HG02763 (cell line): ENCODE results near the gene TCEAL3.
A peak's percentile ranks its signal among the peaks of the same experiment; 100 is the strongest.
"Not testable (repeated sequence)": the region's sequence is repeated elsewhere in the genome, so short reads cannot be mapped to it uniquely, and the experiment has no call there.

Experiments used
- ATAC-seq: cut with Tn5 transposase; IDR thresholded peaks from one replicate; pipeline ENCODE4 v1.9.1; 2021; ENCODE audit warnings: mild to moderate bottlenecking, moderate library complexity; ENCODE audit not compliant: unreplicated experiment

The TCEAL3 gene, protein sequence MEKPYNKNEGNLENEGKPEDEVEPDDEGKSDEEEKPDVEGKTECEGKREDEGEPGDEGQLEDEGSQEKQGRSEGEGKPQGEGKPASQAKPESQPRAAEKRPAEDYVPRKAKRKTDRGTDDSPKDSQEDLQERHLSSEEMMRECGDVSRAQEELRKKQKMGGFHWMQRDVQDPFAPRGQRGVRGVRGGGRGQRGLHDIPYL

DNA sequence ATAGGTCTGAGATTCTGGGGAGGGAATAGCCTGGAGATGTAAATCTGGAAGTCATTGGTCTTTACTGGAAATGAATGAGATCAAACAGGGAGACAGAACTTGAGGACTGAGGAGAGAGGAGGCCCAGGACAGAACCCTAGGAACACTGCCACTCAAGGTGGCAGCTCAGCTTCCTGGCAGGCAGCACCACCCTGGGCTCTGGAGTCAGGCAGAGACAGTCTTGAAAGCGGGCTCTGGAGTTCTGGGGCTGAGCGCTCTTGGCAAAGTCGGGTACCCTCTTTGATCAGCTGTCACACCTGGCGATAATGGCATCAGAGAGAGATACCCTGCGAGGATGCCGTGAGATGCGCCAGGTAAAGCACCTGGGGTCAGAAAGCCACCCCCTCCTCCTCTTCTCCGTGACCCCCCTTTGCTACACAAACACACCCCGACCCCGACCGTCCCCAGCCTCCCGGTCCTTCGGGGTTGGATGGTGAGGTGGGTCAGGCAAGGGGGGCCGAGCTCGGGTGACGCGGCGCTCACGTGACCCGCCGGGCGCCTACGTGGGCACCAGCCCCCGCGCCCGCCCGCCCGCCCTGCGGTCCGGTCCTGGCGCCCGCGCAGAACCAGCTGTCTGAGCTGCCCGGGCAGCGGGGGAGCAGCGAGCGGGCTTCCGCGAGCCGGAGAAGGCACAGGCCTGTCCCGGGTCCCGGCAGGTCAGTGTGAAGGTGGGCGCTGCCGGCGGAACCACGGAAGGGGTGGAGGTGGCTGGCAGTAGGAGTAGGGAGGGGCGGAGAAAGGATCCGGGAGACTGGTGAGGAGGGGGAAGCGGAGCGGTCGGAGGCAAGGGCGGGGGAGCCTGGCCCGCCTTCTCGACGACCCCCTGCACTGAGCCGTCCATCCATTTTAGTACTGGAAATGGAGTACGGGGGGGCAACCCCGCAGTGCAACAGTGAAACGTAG is at the start of gene TCEAL3:
Gene TCEAL3 (plus strand): TSS at position 600 of the 942 bp plus-strand sequence. CDS start 1,102 bp downstream, outside the sequence.
- peak; percentile 84 for ATAC-seq

DNA sequence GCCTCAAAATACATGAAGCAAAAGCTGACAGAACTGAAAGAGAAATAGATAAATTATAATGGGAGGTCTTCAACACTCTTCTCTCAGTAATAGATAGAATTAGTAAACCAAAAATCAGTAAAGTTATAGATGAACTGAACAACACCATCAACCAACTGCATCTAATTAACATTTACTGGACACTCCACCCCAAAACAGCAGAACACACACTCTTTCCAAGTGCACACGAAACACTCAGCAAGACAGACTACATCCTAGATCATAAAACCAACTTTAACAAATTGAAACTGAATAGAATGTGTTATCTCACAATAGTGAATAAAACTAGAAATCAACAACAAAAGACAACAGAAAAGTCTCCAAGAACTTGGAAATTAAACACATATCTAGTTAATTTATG is 47.5 kb upstream of the TCEAL3 start:
- no peak for ATAC-seq

DNA sequence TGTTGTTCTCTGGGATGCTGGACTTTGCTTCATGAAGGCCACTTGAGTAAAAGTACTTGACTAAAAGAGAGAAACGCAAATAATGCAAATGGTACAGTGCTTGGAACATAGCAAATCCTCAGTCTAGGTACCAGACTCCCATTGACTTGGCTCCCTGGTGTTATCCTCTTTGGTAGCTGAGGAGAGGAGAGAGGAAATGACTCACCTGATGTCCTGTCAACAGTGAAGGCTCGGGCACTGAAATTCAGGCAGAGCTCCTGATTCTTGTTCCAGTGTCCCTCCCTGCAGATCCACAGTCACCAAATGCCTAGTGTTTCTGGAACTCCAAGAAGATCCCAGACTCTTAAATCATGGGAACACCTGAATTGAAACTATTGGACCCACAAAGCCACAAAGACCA is 45.0 kb upstream of the TCEAL3 start:
- ATAC-seq = no peak

DNA sequence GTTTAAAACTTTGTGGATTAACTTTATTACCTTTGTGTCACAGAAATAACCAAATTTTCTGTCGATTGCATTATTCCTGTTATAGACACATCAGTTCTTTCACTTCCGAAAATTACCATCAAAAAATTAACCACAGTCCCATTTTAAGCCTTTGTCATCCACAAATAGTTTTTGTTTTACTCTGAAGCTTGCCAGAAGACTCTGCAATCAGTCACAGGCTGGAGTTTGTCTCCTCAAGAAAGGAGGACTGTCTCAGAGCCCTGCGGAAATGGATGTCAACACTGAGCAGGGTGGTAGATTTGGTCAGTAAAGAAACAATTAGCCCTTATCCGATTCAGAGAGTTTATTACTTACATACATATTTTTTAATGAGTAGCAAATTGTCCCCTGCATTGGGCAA is 42.6 kb upstream of the TCEAL3 start:
- peak; percentile 70 for ATAC-seq

DNA sequence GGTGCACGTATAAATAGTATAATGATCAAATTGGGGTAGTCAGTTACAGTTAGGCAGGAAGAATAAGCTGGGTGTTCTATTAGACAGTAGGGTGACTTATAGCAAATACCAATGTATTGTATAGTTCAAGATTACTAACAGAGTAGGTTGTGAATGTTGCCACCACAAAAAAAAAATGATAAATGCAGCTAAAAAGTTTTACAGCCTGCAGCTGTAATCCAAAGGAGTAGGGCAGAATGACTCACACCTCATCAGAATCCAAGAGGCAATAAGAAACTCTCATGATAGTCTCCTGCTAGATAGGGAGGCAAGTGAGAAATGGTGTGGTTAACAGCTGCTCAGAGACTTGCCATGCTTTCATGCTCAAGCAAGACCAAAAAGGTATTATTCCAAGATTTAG is 42.0 kb upstream of the TCEAL3 start:
- no peak for ATAC-seq

DNA sequence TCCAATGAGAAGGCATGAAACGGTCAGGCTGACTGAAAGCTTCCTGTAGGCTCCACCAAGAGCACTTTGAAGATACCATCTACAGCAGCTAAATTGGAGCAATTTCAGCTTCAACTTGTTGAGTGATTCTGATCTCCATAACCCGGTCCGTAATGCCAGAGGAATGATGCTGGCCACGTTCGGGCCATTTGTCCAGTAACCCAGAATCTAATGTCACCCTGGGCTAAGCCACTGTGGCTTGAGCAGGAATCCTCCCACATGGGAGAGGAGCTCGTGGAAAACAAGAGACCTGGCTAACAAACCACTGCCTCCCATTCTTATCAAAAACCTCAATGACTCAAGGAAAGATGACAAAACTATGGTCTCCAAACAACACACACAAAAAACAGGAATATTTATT is 36.6 kb upstream of the TCEAL3 start:
- ATAC-seq = no peak

DNA sequence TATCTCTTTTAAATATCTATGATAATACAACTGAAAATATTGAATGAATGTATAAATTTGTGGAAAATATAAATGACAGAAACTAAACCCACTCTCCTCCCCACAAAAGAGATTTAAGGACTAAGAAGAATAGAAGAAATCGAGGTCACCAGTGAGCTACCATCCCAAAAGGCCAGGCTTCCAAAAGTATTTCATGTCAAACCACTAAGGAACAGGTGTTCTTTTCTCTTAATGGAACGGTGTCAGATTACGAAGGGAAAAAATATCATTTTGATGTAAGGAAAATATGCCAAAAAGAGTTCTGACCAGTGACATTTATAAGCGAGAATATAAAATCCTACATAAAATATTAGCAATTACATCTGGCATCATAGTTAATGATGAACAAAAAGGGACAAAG is 36.0 kb upstream of the TCEAL3 start:
- ATAC-seq = no peak

DNA sequence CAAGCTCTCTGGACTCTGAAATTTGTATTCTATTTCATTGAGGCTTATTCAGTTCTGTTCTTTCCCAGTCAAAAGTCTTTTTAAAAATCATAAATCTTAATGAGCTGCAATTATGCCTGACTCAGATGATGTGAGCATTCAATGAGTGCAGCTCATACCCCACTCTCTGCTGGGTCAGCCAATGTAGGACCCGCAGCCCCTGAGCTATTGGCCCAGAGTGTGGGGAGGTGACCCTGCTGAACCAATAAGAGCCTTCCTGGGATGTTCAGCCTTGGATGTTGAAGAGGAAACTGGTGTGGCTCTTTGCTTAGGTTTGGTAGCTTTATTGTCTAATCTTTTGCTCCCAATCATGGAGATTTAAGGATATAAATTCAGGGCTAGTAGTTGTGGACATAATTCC is 34.6 kb upstream of the TCEAL3 start:
- ATAC-seq = no peak

DNA sequence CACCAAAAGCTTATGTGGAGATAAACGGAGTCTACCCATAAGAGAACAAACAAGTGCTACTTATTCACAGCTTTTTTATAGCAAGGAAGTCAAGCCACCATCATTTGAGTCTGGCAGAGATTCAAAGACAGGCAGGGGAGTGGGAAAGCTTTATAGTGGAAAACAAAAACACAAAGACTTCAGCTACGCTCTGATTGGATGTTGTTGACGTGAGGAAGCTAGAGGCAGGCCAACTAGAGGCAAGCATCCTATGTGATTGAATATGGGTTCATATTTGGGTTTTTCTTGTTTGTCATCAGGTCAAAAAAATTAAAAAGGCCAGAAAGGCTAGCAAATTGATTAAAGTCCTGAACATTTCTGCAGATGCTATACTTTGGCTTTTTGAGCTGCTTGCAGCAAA is 23.2 kb upstream of the TCEAL3 start:
- no peak for ATAC-seq

DNA sequence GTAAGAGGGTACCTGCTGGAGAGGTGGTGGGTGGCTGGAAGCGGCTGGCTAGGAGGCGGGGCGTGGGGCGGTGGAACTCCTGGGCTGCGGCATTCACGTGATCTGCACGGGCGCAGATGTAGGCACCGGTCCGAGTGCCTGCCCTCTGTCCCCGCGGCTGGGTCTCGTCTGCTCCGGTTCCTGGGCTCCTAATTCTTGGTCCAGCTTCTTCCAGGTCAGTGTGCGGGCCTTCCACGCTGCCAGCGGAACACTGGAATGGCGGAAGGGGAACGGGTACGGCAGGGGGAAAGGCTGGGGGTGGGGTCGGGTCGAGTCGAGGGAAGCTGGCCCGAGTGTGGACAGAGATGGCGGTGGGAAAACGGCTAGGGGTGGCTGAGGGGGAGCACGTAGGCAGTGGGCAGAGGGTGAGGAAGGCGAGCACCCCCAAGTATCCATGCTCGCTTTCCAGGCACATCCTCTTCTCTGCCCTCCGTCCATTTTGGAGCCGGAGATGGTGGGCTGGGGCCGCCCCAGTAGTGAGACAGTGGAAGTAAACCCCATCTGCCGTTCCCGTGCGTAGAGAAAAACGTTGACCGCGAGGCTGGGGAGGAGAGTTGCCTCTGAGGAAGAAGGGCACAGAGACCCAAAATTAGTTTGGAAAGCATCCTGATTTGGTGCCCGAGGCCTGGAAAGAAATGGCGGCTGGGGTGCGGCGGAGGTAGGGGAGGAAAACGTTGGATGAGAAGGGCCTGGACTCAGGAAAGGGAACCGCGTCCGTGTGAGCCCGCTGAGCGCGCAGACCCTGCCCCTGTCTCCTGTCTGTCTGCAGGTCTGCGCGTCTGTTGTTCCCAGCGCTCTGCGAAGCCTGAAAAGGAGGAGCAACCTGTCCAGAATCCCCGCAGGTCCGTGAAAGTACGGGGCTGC is 22.1 kb upstream of the TCEAL3 start, which contains the start of gene TCEAL4:
Gene TCEAL4 (plus strand): TSS at position 105 of the 903 bp plus-strand sequence. CDS start 1,161 bp downstream, outside the sequence.
- ATAC-seq = peak; percentile 91

DNA sequence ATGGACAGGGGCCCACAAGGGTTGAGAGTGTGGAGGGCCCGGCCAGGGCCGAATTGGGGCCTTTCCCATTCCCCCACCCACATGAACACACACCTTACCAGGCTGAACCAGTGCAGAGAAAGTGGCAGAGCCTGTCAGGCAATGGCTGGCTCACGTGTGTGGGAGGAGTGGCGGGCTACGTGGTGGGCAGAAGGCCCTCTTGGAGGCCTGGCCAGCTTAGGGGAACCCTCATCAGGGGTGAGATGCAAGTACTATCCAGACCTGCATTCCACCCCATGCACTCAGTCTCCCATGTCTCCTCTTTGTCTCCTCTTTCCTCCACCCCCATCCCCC is 21.5 kb upstream of the TCEAL3 start:
- ATAC-seq = peak; percentile 25

DNA sequence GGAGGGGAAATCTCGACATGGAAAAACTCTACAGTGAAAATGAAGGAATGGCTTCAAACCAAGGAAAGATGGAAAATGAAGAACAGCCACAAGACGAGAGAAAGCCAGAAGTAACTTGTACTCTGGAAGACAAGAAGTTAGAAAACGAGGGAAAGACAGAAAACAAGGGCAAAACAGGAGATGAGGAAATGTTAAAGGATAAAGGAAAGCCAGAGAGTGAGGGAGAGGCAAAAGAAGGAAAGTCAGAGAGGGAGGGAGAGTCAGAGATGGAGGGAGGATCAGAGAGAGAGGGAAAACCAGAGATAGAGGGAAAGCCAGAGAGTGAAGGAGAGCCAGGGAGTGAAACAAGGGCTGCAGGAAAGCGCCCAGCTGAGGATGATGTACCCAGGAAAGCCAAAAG is 21.1 kb upstream of the TCEAL3 start:
- ATAC-seq = no peak

DNA sequence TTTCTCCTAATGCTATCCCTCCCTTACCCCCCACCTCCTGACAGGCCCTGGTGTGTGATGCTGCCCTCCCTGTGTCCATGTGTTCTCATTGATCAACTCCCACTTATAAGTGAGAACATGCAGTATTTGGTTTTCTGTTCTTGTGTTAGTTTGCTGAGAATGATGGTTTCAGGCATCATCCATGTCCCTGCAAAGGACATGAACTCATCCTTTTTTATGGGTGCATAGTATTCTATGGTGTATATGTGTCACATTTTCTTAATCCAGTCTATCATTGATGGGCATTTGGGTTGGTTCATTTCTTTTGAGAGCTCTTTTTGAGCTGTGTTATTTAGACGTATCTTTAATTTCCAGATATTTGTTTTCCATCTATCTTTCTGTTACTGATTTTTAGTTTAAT is 15.5 kb upstream of the TCEAL3 start:
- not testable (repeated sequence) for ATAC-seq

DNA sequence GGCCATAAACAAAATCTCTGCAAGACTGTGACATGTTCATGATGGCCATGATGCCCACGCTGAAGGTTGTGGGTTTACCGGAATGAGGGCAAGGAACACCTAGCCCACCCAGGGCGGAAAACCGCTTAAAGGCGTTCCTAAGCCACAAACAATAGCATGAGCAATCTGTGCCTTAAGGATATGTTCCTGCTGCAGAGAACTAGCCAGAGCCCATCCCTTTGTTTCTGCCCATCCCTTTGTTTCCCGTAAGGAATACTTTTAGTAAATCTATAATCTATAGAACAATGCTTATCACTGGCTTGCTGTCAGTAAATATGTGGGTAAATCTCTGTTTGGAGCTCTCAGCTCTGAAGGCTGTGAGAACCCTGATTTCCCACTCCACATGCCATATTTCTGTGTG is 12.6 kb upstream of the TCEAL3 start:
- ATAC-seq = not testable (repeated sequence)

DNA sequence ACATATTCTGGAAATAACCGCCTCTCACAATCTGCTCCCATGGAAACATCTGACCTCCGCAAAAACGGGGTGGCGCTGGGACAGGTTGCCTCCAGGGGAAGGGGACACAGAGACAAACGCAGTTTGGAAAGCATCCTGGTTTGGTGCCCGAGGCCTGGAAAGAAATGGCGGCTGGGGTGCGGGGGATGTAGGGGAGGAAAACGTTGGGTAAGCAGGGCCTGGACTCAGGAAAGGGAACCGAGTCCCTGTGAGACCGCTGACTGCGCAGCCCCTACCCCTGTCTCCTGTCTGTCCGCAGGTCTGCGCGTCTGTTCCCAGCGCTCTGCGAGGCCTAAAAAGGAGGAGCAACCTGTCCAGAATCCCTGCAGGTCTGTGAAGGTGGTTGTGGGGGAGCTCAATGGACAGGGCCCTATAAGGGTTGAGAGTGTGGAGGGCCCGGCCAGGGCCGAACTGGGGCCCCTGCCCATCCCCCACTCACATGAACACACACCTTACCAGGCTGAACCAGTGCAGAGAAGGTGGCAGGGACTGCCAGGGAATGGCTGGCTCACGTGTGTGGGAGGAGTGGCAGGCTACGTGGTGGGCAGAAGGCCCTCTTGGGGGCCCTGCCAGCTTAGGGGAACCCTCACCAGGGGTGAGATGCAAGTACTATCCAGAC is 672 bp downstream of the TCEAL3 start:
- ATAC-seq = peak; percentile 27

DNA sequence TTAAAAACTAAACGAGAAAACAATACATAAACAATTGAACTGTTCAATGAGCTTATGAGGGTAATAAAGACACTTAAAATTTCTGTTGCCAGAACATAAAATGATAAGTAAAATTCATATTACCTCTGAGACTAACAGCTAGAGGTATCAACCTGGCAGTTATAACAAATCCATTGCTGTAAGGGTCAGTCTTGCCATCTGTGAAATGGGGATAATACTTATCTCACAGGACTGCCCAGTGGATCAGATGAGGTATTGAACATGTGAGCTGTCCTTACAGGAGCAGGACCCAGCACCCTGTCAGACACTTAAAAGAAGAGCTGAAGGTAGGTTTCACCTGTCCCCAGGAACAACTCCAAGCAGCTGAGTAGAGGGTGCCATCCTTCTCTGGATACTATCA is 2.5 kb downstream of the TCEAL3 start:
- ATAC-seq = no peak

DNA sequence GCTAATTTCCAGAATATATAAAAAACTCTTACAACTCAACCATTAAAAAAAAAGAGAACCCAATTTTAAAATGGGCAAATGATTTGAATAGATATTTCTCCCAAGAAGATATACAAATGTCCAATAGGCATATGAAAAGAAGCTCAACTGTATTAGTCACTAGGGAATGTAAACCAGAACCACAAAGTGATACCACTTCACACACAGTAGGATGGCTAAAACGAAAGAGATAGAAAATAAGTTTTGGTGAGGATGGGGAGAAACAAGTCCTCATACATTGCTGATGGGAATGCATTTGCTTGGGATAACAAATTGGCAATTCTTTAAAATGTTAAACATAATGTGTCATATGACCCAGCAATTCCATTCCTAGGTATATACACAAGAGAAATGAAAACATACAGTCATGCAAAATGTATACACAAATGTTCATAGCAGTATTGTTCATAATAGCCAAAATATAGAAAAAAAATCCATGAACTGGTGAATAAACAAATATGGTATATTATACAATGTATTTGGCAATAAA is 5.7 kb downstream of the TCEAL3 start:
- ATAC-seq = no peak

DNA sequence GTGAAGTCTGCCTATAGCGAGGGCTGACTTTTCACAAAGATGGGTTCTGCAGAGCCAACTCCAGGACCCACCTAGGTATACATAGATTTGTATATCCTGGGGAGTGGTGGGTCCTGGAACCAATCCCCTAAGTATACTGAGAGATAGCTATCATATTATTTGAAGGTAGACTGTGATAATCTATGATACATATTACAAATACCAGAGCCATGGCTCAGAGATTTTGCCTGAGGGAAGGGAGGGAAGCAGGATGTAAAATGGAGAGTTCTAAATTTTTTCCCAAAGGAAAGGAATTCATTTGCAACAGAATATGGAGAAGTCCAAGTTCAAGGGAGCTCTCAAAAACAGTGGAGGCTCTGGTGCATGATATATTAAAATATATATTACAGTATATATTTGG is 7.2 kb downstream of the TCEAL3 start:
- ATAC-seq = no peak

DNA sequence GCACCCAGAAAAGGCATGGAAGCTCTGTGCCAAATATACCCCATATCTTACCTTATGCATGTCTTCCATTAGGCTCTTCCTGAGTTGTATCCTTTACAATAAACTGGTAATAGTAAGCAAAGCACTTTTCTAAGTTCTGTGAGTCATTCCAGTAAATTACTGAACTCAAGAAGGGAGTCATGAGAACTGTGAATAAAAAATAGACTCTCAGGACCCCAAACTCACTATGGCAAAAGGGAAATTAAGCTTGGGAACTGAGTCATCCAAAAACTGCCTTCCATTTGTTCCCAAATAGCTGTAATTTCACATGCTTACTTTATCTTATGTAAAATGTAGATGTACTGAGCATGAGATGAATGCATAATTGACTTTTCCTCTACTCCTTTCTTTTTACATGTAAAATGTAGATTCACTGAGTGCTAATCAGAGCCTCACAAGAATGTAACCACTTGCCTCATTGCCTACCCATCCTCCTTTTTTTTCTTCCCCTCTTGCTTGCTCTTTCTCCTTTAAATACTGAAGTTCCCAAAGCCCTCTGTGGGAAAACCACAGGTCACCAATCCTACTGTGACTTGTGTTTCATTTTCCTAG is 8.1 kb downstream of the TCEAL3 start:
- ATAC-seq = no peak

DNA sequence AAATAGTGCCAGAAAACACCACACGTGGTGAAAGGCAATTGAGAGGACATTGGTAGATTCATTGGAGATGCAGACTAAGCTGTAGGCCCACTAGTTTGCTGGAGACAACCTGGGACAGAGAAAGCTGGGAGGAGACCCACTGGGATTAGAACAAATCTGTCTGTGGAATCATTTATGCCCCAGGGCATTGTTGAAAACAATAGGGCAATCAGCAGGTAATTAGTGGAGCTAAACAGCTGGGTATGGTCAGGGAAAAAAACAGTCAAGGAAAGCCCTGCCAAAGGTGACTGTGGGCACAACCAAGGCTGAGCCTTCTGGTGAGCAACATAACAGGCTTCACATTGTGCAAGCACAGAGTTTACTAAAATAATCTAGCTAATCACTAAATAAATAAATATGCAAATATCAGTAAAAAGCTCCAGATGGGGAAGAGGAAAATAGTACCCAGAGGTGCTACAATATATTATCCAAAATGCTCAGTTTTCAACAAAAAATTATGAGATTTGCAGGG is 9.0 kb downstream of the TCEAL3 start:
- ATAC-seq = no peak
